GM18907 (cell line): ENCODE data around the gene MKRN3.
"Not testable (repeated sequence)": the region's sequence is repeated elsewhere in the genome, so short reads cannot be mapped to it uniquely, and the experiment has no call there.

Source experiments
- ATAC-seq: cut with Tn5 transposase; IDR thresholded peaks from one replicate; pipeline ENCODE4 v1.9.1; 2021; ENCODE audit warnings: mild to moderate bottlenecking, moderate library complexity; ENCODE audit not compliant: unreplicated experiment

Gene MKRN3

GRCh38 chr15:23588268-23588667 lies 22.8 kb downstream of the MKRN3 start:
- no peak for ATAC-seq

DNA sequence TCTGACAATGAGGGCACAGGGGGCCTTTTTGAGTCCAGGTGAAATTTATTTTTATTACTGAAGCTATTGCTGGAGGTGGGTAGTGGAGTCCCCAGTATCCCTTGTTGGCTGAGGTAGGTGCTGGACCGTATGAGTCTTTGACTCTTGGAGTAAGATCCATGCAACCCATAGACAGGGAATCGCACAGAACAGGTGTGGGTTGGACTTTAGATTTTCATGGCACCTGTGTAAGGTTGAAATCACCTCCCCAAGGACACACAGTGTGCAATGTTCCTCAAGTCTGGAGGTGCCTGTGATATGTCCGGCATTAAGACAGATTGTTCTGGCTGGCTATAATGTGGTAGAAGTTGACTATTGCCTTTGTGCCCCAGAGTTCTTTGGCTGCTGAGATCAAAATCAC lies 23.5 kb downstream of the MKRN3 start:
- ATAC-seq, result no peak

DNA sequence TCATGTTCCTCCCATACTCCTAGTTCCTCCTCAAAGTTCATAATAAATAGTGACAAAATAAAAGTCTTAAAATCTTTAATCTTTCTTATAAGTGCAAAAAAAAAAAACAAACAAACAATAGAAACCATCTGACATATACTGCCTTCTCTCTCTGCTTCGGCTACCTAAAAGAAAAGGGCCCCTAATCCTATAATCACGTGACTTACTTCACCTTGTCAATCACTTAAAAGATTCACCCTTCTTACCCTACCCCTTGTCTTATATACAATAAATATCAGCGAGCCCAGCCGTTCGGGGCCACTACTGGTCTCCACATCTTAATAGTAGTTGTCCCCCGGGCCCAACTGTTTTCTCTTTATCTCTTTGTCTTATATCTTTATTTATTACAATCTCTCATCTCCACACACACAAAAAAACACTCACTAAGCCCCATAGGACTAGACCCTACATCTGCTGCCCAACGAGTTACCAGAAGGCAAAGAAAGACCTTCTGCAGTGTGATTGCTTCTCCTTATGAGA lies 28.8 kb downstream of the MKRN3 start:
- ATAC-seq, result no peak

GRCh38 chr15:23595368-23595767 lies 29.9 kb downstream of the MKRN3 start:
- no peak for ATAC-seq

DNA sequence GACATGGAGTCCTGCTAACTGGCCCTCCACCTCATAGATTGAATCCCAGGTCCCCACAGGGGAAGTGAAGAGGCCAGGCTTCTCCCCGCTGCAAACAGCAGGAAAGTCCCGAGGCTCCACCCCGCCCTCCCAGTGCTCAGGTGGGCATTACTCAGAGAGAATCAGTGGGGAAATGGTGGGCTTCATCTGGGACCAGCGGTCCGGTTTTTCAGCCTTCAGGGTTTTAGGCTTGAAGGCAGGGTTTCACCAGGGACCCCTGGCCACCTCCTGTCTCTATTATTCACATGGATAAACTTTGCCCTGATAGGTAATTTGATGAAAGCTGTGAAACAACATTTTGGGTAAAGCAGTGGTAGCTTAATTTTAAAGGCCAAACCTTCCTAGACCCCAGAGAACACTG lies 31.3 kb downstream of the MKRN3 start:
- ATAC-seq, result no peak

GRCh38 chr15:23597278-23597677 lies 31.8 kb downstream of the MKRN3 start:
- not testable (repeated sequence) for ATAC-seq

- no peak for ATAC-seq
Measured at GRCh38 chr15:23599053-23599452, 33.6 kb downstream of the MKRN3 start.

GRCh38 chr15:23602124-23602523 lies 36.6 kb downstream of the MKRN3 start:
- ATAC-seq, result no peak

DNA sequence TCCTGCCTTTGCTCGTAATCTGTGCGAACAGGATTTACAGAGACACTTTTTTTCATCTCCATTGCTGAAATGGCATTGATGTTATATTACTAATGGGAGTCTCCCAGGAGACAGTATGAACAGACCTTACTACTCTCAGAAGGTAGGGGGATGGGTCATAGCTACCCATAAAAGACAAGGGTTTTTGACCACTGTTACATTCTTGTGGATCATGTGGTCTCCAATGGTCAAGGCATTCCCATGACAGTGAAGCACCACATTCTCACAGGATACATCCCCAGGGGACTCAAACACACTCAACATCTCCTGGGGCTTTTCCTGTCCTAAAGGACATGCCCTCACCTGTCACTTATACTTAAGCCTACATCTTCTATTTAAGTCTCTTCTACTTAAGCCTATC lies 40.8 kb downstream of the MKRN3 start:
- ATAC-seq, result no peak

GRCh38 chr15:23616536-23616935 lies 51.1 kb downstream of the MKRN3 start:
- ATAC-seq, result no peak
